ENCODE measurements around the gene APLF.
A peak's percentile ranks its signal among the peaks of the same experiment; 100 is the strongest.
"Not testable (repeated sequence)": the region's sequence is repeated elsewhere in the genome, so short reads cannot be mapped to it uniquely, and the experiment has no call there.

APLF gene

GRCh38 chr2:68579689-68580088, 112.3 kb downstream of the APLF start:
- DNase-seq (no peak), ATAC-seq (no peak)

GRCh38 chr2:68588589-68588988, 121.2 kb downstream of the APLF start:
- ATAC-seq (no peak), DNase-seq (no peak)

- ATAC-seq, result no peak
- no peak for DNase-seq
Observed at GRCh38 chr2:68589963-68590362, 122.6 kb downstream of the APLF start.

GRCh38 chr2:68590702-68591101, 123.3 kb downstream of the APLF start:
- ATAC-seq, result no peak
- DNase-seq, result no peak

GRCh38 chr2:68591225-68591624, 123.8 kb downstream of the APLF start:
- ATAC-seq (no peak), DNase-seq (no peak)

- no peak for ATAC-seq
- DNase-seq, result no peak
Observed at GRCh38 chr2:68594041-68594440, 126.7 kb downstream of the APLF start.

- ATAC-seq (no peak), DNase-seq (peak; percentile 51)
Observed at GRCh38 chr2:68594674-68595492, 127.5 kb downstream of the APLF start.

GRCh38 chr2:68595493-68595785, 128.1 kb downstream of the APLF start:
- DNase-seq, ATAC-seq: not testable (repeated sequence)

GRCh38 chr2:68600495-68600894, 133.1 kb downstream of the APLF start:
- not testable (repeated sequence) for DNase-seq, ATAC-seq

- ATAC-seq, result no peak
- no peak for DNase-seq
Observed at GRCh38 chr2:68603059-68603458, 135.7 kb downstream of the APLF start.

- no peak for ATAC-seq
- DNase-seq, result no peak
Observed at GRCh38 chr2:68604077-68604476, 136.7 kb downstream of the APLF start.

GRCh38 chr2:68605939-68606338, 138.6 kb downstream of the APLF start:
- no peak for DNase-seq
- no peak for ATAC-seq

- DNase-seq (no peak), ATAC-seq (no peak)
Observed at GRCh38 chr2:68606759-68607158, 139.4 kb downstream of the APLF start.

GRCh38 chr2:68607837-68608236, 140.5 kb downstream of the APLF start:
- ATAC-seq (no peak), DNase-seq (no peak)

GRCh38 chr2:68612765-68613519, 145.6 kb downstream of the APLF start:
- DNase-seq, result no peak
- no peak for ATAC-seq

GRCh38 chr2:68620772-68621171, 153.4 kb downstream of the APLF start:
- DNase-seq, result no peak
- no peak for ATAC-seq

GRCh38 chr2:68623820-68624219, 156.4 kb downstream of the APLF start:
- DNase-seq, result no peak
- ATAC-seq, result no peak

GRCh38 chr2:68627615-68628014, 160.2 kb downstream of the APLF start:
- DNase-seq (no peak), ATAC-seq (no peak)

All from stimulated activated naive CD8-positive, alpha-beta T cell treated with anti-CD3 and anti-CD28 coated beads, Interleukin-15, Interleukin-2, amounts not matched to agents 100 U/mL and 50 U/mL, for 24 hours (primary cell).